Measurements from ENCODE around the gene POLR3H.

POLR3H gene

DNA sequence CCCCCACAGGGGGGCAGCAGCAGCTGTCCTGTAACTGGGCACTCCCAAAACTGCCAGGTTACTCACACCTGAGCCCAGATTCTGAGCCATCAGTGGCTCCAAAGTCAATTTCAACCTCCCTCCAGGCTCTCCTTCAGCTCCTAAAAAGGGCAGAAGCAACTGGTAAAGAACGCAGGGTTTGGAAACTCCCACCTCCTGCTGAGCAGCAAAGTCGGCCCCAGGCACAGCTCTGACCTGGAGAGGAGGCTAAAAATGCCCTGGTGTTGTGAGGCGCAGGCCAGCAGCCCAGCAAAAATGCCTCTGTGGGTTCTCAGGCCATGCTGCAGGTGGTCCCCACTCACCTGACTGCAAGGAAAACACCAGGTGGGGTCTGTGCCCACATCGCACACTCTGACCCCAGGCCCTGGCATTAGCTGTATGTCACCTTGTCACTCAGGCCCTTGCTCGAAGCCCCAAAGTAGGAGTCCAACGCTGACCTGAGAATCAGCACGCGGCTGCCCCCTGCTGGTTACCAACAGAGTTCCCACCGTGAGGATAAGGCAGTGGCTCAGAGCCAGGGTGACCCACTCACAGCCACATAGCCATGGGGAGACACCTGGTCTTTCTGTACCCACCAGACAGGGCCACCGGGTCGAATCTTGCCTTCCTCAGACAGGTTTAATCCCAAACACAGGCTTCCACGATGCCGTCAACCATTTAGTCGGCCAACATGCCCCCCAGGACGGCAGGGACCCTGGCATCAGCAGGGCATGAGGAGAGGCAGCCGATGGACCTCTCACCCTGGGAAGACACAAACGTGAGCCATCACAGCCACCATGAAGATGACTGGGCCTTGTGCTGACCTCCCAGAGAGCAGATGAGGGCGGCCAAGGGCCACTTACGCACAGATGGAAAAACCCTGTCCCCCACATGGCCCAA lies 11.1 kb downstream of the POLR3H start:
- peak; percentile 69 to 72 for DNase-seq

DNA sequence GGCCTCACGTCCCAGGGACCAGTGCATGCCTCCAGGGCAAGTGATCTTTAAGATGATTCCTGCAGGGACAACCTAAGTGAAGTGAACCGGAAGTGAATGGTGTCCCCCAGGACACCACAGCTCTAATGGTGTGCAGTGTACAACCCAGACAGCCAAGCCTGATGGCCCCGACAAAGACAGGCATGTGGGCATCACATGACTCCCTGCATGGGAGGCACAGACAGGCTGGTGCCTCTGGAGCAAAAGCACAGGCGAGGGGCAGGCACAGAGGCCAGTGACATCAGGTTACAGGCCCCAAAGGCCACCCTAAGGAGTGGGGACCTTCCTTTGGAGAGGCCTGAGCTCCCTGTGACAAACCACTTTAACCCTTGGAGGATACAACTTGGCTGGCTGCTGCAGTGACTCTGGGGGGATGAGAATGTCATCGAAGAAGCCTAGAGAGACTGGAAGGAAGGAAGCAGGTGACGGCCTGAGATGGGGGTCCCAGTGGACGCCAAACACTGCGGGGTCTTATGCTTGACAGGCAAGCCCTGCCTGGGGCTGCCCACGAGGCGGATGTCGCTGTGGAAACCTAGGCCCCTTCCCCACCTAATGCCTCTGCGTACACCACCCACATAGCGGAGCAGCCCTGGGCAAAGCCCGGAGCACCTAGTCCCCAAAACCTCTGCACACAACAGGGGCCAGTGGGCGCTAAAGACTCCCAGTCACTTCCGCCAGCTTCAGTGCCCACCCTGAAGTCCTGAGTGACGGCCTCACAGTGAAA lies 12.4 kb downstream of the POLR3H start:
- DNase-seq: no peak

DNA sequence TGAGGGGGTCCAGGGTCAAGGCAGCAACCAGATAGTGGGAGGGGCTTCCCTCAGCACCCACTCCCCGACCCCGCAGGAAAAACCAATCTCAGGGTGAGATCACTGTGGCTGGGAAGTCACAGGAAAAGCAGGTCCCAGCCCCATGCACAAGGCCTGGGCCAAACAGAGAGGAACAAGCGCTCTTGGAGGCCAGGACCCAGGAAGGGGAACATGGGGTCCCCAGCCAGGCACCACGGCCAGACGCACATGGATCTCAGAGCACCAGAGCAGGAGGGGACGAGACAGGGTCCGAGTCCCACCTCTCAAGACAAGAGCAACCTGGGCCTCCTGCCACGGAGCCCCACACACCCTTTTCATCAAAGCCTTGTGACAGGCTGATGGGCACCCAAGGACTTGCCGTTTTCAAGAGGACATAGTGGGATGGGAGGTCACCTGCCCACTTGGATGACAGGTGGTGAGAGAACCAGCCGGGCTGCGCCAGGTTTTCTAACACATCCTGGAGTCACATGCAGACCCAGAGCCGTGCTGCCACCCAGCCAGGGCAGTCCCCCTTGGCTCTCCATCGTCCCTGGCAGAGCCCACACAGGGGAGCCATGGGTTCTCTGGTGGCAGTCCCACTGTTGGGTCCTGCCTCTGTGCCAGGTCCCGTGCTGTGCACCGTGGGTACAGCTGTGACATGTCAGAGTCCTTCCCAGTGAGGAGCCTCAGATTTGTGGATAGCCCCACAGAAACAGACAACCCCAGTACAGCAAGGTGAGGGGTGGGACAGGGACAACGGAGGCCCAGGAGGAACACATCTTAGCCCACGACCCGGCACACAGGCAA lies 13.2 kb downstream of the POLR3H start:
- DNase-seq: no peak

DNA sequence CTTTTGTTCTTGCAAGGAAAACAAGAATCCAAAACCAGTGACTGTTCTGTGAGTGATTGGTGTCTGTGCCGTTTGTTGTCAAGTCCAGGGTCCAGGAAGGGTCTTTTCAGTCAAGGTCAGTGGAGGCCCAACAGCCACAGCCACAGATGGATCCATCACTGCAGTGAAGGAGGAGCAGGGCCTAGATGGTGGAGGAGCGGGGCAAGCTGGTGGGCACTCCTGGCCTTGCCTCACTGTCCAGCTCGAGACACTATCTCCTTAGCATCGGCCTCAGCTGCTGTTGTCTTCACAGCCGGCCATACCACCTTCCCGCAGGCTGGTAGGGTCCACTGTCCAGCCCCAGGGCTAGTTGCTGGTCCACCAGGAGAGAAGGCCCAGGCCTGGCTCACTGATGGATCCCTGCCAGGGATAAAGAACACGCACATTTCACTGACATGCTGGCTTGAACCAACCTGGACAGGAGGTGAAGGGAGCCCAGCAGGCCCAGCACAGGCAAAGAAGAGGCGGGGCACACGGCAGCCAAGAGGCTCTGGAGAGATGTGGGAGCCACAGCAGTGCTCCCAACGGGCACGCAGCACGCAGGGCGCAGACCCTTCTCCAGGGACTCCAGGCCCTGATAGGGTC lies 15.2 kb downstream of the POLR3H start:
- no peak for DNase-seq

DNA sequence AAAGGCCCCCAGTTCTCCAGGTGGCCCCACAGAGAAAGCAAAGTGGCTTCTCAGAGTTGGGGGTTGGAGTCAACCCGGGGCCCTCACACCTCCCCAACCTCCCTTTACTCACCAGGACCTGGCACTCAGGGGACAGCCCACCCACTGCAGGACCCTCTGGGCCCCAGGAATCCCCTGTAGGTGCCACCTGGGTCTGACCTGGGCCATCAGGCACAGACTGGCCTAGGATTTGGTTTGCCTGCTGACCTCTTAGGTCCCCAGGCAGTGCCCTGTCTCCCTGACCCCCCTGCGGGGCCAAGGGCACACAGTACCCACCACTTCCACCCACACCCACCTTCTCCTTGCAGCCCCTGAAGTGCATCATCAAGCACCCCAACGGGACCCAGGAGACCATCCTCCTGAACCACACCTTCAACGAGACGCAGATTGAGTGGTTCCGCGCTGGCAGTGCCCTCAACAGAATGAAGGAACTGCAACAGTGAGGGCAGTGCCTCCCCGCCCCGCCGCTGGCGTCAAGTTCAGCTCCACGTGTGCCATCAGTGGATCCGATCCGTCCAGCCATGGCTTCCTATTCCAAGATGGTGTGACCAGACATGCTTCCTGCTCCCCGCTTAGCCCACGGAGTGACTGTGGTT lies 16.0 kb downstream of the POLR3H start:
- DNase-seq: no peak

DNA sequence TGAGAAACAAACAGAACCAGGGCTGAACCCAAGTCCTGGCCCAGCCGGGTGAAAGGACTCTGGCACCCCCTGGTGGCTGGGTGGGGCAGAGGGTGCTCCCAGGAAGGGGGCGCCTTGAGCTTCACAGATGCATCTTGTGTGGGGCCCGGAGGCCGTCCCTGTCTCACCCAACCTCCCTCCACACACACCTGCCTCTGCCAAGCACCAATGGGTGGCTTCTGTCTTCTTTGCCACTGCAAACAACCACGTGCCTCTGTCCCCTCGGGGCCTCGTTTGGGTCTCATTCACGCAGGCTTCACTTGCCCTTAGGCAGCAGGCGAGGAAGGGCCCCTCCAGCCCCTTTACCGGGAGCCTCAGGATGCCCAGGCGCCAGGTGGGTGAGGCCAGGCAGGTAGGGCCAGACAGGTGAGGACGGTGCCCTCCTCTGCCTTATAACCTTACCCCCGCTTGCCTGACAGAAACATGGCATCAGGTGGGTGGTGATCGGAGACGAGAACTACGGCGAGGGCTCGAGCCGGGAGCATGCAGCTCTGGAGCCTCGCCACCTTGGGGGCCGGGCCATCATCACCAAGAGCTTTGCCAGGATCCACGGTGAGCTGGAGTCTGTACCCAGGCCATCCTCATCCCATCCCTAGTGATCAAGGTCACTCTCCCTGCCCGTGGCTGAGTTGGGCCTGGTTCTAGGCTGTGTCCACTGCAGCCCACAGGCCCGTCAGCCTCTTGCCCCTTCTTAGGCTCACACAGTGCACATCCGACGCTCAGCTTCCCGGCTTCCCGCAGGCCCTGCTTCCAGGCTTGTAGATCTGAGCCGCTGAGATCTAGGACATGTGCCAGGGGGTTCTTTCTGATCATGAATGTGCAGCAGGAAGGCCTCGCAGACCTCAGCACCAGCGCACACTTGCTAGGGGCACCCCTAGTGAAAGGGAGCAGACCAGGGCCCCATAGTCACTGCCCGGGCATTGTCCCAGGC lies 17.2 kb downstream of the POLR3H start:
- DNase-seq: peak; percentile 27 to 43

DNA sequence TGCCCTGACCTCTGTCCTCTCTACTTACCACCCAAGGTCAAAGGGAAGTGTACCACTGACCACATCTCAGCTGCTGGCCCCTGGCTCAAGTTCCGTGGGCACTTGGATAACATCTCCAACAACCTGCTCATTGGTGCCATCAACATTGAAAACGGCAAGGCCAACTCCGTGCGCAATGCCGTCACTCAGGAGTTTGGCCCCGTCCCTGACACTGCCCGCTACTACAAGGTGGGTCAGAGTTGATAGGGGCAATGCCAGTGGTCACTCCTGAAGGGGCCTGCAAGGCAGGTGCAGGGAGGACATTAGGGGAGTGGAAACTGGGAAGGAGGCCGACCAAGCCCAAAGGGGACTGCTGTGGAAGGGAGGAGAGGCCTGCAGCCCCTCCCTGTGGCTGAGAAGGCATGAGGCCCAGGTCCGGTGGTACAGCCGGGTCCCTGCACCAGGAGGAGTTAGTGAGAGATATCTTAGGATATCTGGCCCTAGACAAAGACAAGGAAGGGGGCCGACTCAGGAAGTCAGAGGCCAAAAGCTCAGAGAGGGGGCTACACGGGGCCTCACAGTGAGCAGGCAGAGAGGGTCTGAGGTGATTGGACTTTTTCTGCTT lies 17.9 kb downstream of the POLR3H start:
- no peak for DNase-seq

DNA sequence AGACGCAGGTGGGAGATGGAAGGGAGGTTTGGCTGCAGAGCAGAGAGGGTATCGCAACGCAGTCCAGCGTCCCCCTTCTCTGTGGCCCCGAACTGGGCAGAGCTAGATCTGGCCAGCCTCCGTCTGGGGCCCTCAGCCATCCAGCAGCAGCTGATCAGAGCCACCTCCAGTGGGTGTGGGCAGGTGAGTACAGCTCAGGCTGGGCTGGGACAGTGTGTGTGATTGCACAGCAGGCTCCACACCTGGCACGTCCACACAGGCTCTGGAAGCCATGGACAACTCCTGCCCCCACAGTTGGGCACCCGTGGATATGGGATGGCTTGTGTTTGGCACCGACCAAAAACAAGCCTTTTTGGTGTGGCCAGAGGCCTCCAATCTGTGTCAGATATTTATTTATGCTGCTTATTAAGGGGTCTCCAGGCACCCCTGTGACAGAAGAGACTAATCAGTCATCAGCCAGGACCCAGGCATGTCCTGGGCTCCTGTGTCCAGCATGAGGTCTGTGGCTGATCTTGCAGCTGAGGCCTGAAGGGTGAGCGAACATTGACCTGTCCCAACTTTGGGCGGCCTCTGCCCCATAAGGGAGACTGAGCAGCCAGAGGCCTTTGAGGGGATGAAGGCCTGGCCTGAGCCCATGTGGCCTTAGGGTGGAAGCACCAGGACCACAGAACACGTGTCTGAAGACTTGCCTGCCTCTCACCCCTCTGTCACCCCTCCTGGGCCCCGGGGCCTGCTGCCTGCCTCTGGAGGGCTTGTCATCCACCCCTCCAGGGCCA lies 18.6 kb downstream of the POLR3H start:
- DNase-seq: no peak

DNA sequence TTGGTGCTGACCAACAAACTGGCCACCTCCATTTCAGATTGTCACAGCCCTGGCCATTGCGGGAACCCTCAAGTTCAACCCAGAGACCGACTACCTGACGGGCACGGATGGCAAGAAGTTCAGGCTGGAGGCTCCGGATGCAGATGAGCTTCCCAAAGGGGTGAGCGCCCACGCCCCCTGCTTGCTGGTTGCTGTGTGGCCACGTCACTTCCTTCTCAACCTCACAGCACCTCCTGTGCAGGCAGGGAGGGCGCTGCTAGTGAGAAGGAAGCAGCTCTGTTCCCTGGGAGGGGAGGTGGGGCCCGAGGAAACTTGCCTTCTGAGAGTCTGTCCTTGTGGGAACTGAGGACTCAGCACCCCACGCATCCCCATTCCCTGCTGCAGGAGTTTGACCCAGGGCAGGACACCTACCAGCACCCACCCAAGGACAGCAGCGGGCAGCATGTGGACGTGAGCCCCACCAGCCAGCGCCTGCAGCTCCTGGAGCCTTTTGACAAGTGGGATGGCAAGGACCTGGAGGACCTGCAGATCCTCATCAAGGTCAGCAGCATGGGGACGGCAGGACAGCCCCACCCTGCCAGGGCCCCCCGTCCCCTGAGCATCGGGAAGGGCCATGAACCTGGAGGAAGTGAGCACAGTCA lies 19.3 kb downstream of the POLR3H start:
- DNase-seq: peak; percentile 89

DNA sequence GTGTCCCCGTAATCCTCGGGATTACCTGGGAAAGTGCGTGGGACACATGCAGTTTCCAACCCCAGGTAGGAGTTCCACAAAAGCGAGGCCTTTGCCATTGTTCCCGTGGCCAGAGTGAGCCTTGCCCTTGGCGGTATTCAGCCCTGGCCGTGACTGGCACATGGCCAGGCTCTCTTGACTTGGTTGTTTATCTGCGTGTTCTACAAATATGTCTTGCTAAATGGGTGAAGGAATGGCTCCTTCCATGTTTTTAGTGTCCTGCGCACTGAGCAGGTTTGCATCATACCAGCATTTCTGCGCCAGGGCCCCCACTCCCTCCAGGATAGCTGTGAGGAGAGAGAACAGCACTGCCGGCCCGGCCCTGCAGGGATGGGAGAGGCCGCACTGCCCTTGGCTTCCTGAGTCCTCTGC lies 20.0 kb downstream of the POLR3H start:
- DNase-seq: no peak

DNA sequence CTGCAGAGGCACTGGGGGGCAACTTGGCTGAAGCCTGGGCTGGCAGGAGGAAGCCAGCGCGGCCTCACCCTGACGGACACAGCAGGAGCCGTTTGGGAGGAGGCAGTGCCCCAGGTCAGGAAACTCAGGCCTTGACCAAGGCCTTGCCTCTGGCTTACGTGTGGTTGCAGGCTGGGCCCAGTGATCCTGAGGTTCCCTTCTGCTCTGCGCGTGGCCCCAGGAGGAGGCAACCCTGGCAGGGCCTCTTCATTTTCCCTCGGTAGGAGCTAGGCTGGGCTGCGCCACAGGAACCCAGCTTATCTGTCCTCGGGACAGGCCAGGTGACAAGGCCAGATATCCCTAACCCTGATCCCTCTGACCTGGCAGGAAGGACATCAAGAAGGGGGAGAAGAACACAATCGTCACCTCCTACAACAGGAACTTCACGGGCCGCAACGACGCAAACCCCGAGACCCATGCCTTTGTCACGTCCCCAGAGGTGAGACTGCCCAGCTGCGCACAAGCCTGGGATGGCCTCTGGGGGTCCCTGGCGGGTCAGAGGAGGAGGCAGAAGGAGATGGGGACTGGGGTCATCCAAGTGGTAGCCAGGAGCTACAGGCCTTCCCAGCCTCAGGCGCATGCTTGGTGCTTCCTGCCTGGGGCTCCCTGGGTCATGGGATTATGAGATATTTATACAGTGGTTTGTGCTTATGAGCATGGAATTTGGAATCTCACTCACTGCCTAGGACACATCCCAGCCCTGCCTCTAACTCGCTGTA lies 20.6 kb downstream of the POLR3H start:
- DNase-seq: no peak

DNA sequence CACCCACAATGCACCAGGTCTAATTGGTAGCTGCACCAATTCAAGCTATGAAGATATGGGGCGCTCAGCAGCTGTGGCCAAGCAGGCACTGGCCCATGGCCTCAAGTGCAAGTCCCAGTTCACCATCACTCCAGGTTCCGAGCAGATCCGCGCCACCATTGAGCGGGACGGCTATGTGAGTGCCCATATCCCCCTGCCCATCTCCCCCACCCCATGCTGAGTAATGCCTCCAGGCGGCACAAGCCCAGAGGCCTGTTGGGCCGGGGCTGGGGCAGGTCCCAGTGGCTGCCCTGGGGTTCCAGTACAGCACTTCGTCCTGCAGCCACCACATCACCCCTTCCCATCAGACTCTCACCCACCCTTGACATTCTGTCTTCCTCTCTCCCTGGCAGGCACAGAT lies 21.5 kb downstream of the POLR3H start:
- no peak for DNase-seq

DNA sequence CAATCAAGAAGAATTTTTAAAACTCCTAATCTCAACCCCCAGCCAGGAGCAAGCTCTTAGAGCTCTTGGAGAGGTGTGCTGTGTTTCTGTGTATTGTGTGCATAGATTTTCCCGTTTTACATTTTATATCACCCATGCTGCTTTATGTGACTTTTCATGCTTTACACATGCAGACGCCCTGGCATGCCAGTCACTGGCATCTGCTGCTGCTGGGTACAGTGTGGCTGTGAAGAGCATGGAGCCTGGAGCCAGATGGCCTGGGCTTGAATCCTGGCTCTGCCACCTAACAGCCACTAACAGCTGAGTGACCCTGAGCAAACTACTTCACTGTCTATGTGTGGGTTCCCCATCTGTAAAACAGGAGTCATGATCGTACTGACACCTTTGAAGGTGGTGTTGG lies 23.1 kb downstream of the POLR3H start:
- DNase-seq: no peak

DNA sequence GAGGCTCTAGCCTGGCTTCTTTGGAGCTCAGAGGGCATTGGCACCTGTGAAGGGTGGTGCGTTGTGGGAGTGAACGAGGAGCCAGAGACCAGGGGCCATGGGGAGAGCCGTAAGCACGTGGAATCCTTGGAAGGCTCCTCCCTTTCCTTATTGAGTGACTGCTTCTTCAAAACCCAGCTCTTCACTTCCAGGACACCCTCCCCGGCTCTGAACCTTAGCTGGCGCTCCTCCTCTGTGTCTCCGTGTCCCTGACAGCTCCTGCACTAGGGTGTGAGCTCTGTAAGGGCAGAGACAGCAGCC lies 26.3 kb downstream of the POLR3H start:
- DNase-seq: no peak

DNA sequence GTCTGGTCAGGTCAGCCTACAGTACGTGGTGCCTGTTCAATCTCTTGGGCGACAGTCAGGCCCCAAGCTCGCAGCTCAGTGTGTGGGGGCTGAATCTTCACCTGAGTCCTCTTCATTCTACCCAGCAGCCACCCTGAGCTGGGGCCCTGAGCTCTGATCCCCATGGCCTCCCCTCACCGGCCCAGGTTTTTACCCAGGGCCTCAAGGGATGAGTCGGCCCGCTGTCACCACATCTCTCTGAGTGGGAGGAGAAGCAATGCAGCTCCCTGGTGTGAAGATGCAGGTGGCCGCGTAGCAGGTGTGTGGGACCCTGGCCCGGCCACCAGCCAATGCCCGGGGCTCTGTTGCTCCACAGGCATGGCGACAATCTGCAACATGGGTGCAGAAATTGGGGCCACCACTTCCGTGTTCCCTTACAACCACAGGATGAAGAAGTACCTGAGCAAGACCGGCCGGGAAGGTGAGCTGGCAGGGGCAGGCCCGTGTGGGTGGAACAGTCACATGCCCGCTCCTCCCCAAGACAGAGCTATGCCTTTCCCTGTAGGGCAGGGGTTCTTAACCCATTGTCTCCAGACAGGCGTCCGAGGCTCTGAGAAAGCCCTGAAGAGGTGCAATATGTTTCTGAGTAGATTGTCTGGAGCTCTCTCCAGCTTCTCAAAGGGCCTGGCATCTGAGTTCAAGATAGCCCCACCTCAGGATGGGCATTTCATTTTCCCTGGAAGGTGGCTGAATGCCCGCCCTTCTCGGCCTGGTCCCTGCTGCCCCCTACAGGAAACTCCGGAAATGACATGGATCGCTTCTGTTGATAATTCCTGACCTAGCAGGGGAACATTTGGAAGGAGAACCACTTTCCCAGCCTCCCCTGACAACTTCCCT lies 26.9 kb downstream of the POLR3H start:
- peak; percentile 13 to 30 for DNase-seq

DNA sequence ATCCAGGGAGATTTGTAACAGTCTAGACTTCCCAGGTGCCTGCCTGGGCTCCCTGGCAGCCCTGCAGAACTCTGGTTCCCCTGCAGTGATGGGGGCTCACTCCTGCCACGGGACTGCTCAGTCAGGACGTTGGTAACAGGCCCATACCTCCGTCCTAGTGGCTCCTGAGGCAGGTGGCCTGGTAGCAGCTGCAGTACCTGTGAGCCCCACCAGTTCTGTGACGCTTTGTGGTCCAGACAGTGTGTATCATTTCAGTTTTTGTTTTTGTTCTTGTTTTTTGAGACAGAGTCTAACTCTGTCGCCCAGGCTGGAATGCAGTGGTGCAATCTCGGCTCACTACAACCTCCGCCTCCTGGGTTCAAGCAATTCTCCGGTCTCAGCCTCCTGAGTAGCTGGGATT lies 27.8 kb downstream of the POLR3H start:
- DNase-seq: no peak

DNA sequence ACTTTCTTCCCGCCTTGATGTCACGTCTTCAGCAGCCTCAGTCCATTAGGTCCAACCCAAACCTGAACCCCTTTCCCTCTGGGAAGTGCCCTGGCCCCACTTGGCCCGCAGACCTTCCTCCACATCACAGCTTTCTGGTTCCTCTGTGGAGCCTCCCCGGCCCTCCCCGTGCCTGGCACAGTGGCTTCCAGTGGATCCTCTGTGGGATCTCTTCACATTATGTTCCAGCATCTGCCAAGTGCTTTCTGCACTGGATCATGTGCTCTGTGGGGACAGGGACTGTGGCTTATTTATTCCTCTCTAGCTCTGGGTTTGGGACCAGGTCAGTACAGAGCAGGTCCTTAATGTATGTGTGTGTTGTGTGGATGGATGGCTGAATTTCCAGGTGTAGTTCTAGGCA lies 30.9 kb downstream of the POLR3H start:
- no peak for DNase-seq
